HCT116 (cell line): Measurements from ENCODE around the gene INKA1. TPM values are rescaled to one million over a fixed set of nuclear protein-coding genes. Genes with fewer than 3 reads are reported as not detected.
A peak's percentile ranks its signal among the peaks of the same experiment; 100 is the strongest.

Experiments used
- ATAC-seq: fragments of 200-7000 bp; cut with Tn5 transposase; 2 replicates; pipeline ENCODE4 v1.9.1; 2020; ENCODE audit warnings: mild to moderate bottlenecking, moderate library complexity
- BruUV-seq: library from RNA; stranded (reverse); fragments of 400-500 nt; replicated peaks from 2 replicates; lab custom pipeline; 2021; lab: Mats Ljungman, UMichigan
- CTCF ChIA-PET: fragments of 300-600 bp; sonication (Branson Sonifier 250); formaldehyde crosslinking; loops from one replicate; lab custom pipeline; 2021; ENCODE audit warnings: antibody characterized with exemption; lab: Charles Lee
- POLR2A ChIA-PET: fragments of 300-600, 350-600 bp; sonication (Branson Sonifier 250); formaldehyde crosslinking; loops from one replicate; lab custom pipeline; 2021; ENCODE audit warnings: antibody characterized with exemption; lab: Charles Lee
- RAD21 ChIA-PET, 2 experiments: fragments of 300-600 bp; sonication (Branson Sonifier 250); formaldehyde crosslinking; loops; one replicate each; lab custom pipeline; 2023; ENCODE audit warnings: low total read pairs in 2 of 2; ENCODE audit not compliant: uncharacterized antibody in 2 of 2, unreplicated experiment in 2 of 2, low non-redundant PET in 1 of 2; lab: Charles Lee
- DNase-seq: peaks from one replicate; pipeline ENCODE4 v3.0.0-alpha.2; 2010; ENCODE audit warnings: low read depth, low spot score
- H2AFZ ChIP-seq: fragments of 200-600 bp; shearing (Covaris generic), sonication (generic); 2 replicates; pipeline ENCODE4 v1.6.1; 2017; ENCODE audit warnings: low read depth, mixed run types, mixed read lengths, antibody characterized with exemption, low read length; ENCODE audit not compliant: poor library complexity, severe bottlenecking
- H3K27ac ChIP-seq: 2 replicates; pipeline ENCODE4 v1.5.1; 2012; ENCODE audit warnings: low read depth, low read length
- H3K27me3 ChIP-seq: fragments of 200-600 bp; sonication (generic); 2 replicates; pipeline ENCODE4 v1.6.1; 2016; ENCODE audit warnings: mixed run types, low read length, mixed read lengths; ENCODE audit not compliant: insufficient read depth
- H3K36me3 ChIP-seq, 2 experiments: fragments of 200-500 bp in 1 of 2; fragments of 200-600 bp in 1 of 2; sonication (Bioruptor generic) in 1 of 2; sonication (generic) in 1 of 2; 2 replicates each; pipeline versions ENCODE4 v1.5.1 to v1.6.1; 2014 to 2016; ENCODE audit warnings: low read length in 2 of 2, inconsistent platforms in 1 of 2, mixed read lengths in 1 of 2, mixed run types in 1 of 2; ENCODE audit not compliant: insufficient read depth in 2 of 2, control insufficient read depth in 1 of 2
- H3K4me1 ChIP-seq, 2 experiments: fragments of 200-600 bp in 1 of 2; sonication (generic) in 1 of 2; 2 replicates each; pipeline versions ENCODE4 v1.5.1 to v1.6.1; 2012 to 2017; ENCODE audit warnings: low read length in 2 of 2, inconsistent platforms in 1 of 2, mild to moderate bottlenecking in 1 of 2, mixed read lengths in 1 of 2, mixed run types in 1 of 2, moderate library complexity in 1 of 2; ENCODE audit not compliant: insufficient read depth in 2 of 2, control insufficient read depth in 1 of 2
- H3K4me2 ChIP-seq: fragments of 200-600 bp; sonication (generic); 2 replicates; pipeline ENCODE4 v1.6.1; 2017; ENCODE audit warnings: mixed run types, low read length, mixed read lengths
- H3K4me3 ChIP-seq, 2 experiments: fragments of 200-600 bp in 1 of 2; sonication (generic) in 1 of 2; replicated peaks in 1 of 2; 2 replicates each; pipeline ENCODE4 v1.5.1; 2011 to 2016; ENCODE audit warnings: low read length in 2 of 2, control low read depth in 1 of 2, low read depth in 1 of 2, mild to moderate bottlenecking in 1 of 2, mixed read lengths in 1 of 2, mixed run types in 1 of 2
- H3K79me2 ChIP-seq: fragments of 200-600 bp; sonication (generic); 2 replicates; pipeline ENCODE4 v1.6.1; 2017; ENCODE audit warnings: mild to moderate bottlenecking, mixed run types, low read length, moderate library complexity, mixed read lengths; ENCODE audit not compliant: insufficient read depth
- H3K9ac ChIP-seq: fragments of 200-600 bp; sonication (generic); 2 replicates; pipeline ENCODE4 v1.6.1; 2016; ENCODE audit warnings: low read length, mixed read lengths
- H3K9me2 ChIP-seq: fragments of 200-600 bp; sonication (generic), shearing (Covaris generic); 2 replicates; pipeline ENCODE4 v1.6.1; 2017; ENCODE audit warnings: mixed run types, mild to moderate bottlenecking, moderate library complexity; ENCODE audit not compliant: insufficient read depth
- H3K9me3 ChIP-seq, 2 experiments: fragments of 200-500 bp in 1 of 2; fragments of 200-600 bp in 1 of 2; sonication (Bioruptor generic) in 1 of 2; sonication (generic) in 1 of 2; 2 replicates each; pipeline ENCODE4 v1.6.1; 2014 to 2017; ENCODE audit warnings: low read length in 2 of 2, mixed read lengths in 2 of 2, inconsistent platforms in 1 of 2, low read depth in 1 of 2, mild to moderate bottlenecking in 1 of 2, mixed run types in 1 of 2, moderate library complexity in 1 of 2; ENCODE audit not compliant: control insufficient read depth in 1 of 2, insufficient read depth in 1 of 2
- H4K20me1 ChIP-seq: fragments of 200-600 bp; sonication (generic), shearing (Covaris generic); 2 replicates; pipeline ENCODE4 v1.6.1; 2017; ENCODE audit warnings: mixed run types, mild to moderate bottlenecking, moderate library complexity; ENCODE audit not compliant: insufficient read depth
- CBX3 ChIP-seq: IDR thresholded peaks from 2 replicates; pipeline ENCODE4 v1.6.1; 2012; ENCODE audit warnings: low read depth
- CEBPB ChIP-seq: IDR thresholded peaks from 2 replicates; pipeline ENCODE4 v1.6.1; 2012; ENCODE audit warnings: low read depth
- EGR1 ChIP-seq: IDR thresholded peaks from 2 replicates; pipeline ENCODE4 v1.6.1; 2012; ENCODE audit warnings: low read depth
- ELF1 ChIP-seq: IDR thresholded peaks from 2 replicates; pipeline ENCODE4 v1.6.1; 2012; ENCODE audit warnings: low read depth, borderline replicate concordance
- EZH2phosphoT487 ChIP-seq: fragments of 200-600 bp; IDR thresholded peaks from 2 replicates; pipeline ENCODE4 v1.6.1; 2018; ENCODE audit warnings: antibody characterized with exemption, borderline replicate concordance
- JUND ChIP-seq: IDR thresholded peaks from 2 replicates; pipeline ENCODE4 v1.6.1; 2012
- SIN3A ChIP-seq: IDR thresholded peaks from 2 replicates; pipeline ENCODE4 v1.6.1; 2012; ENCODE audit warnings: low read depth
- SRF ChIP-seq: IDR thresholded peaks from 2 replicates; pipeline ENCODE4 v1.6.1; 2012; ENCODE audit warnings: low read depth
- TCF7L2 ChIP-seq: IDR thresholded peaks from 2 replicates; pipeline ENCODE4 v1.7.0; 2011; ENCODE audit warnings: borderline replicate concordance, inconsistent platforms; ENCODE audit not compliant: insufficient read depth, insufficient read length; ENCODE audit errors: extremely low read depth
- YY1 ChIP-seq: IDR thresholded peaks from 2 replicates; pipeline ENCODE4 v1.6.1; 2011; ENCODE audit warnings: low read length, low read depth, moderate library complexity, mild to moderate bottlenecking; ENCODE audit not compliant: insufficient replicate concordance; ENCODE audit errors: extremely low read depth
- ZFX ChIP-seq: fragments of 450-650 bp; IDR thresholded peaks from 2 replicates; pipeline ENCODE4 v1.6.1; 2017
- ZNF274 ChIP-seq: fragments of 200-500 bp; sonication (Bioruptor generic); IDR thresholded peaks from 2 replicates; pipeline ENCODE4 v1.6.1; 2014; ENCODE audit warnings: mild to moderate bottlenecking, low read depth, low read length, inconsistent platforms
- intact Hi-C: fragments of 100-400 bp; cut with micrococcal nuclease; formaldehyde crosslinking; loops from 2 replicates; pipeline ENCODE4 v1.10.0; 2022
- total RNA-seq: library from RNA; stranded (reverse); gene quantifications from one replicate; pipeline ENCODE4 v1.2.1, GENCODE V29; 2021; ENCODE audit not compliant: unreplicated experiment
- TF ChIP-seq, protein P1 (sequence below), 3 experiments: fragments of 200-600 bp in 1 of 3; sonication (generic) in 1 of 3; IDR thresholded peaks in 2 of 3; conservative IDR thresholded peaks in 1 of 3; 2 replicates each; pipeline ENCODE4 v1.5.1; 2012 to 2017; ENCODE audit warnings: low read depth in 2 of 3, low read length in 2 of 3, antibody characterized with exemption in 1 of 3, borderline replicate concordance in 1 of 3, control low read depth in 1 of 3, mild to moderate bottlenecking in 1 of 3, mixed read lengths in 1 of 3, mixed run types in 1 of 3, moderate library complexity in 1 of 3; ENCODE audit not compliant: insufficient read depth in 1 of 3
- TF ChIP-seq, protein P2 (sequence below): IDR thresholded peaks from 2 replicates; pipeline ENCODE4 v1.6.1; 2011; ENCODE audit warnings: mild to moderate bottlenecking, low read length, moderate library complexity; ENCODE audit not compliant: insufficient replicate concordance; ENCODE audit errors: extremely low read depth
- TF ChIP-seq, protein P3 (sequence below): IDR thresholded peaks from 2 replicates; pipeline ENCODE4 v1.6.1; 2012
- TF ChIP-seq, protein P4 (sequence below): IDR thresholded peaks from 2 replicates; pipeline ENCODE4 v1.6.1; 2012; ENCODE audit warnings: low read depth

The INKA1 gene
- total RNA-seq, 1 experiment from 2014 or later, result 1.6 TPM

DNA sequence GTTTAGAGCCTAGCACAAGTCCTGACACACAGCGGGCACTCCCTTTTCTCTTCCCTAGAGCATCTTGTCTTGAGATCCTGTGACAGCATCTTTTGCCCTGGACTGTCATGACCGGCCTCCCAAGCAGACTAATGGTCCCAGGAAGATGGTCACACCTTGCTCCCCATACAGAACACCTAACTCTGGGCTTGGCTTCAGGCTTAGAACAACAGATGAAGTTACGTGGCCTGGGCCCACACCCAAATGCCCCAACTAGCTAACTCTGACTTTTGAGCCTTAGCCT, 15.9 kb upstream of the INKA1 start:
- ATAC-seq (no peak), DNase-seq (no peak)
- H3K36me3 ChIP-seq, result peaks cover 2 to 3% of the 10 kb centered on the region in 2 experiments; a peak in 1 of 4 replicates
- no peak overlapping the region for H2AFZ ChIP-seq
- BruUV-seq, result TSS peak; percentile 98
- peaks cover 41% of the 10 kb centered on the region for H3K79me2 ChIP-seq
- H3K9me2 ChIP-seq, result no peaks in the 10 kb centered on the region
- POLR2A ChIA-PET, result no interaction called here
- no peaks in the 10 kb centered on the region for H3K27me3 ChIP-seq
- TF ChIP-seq, protein P1, sequence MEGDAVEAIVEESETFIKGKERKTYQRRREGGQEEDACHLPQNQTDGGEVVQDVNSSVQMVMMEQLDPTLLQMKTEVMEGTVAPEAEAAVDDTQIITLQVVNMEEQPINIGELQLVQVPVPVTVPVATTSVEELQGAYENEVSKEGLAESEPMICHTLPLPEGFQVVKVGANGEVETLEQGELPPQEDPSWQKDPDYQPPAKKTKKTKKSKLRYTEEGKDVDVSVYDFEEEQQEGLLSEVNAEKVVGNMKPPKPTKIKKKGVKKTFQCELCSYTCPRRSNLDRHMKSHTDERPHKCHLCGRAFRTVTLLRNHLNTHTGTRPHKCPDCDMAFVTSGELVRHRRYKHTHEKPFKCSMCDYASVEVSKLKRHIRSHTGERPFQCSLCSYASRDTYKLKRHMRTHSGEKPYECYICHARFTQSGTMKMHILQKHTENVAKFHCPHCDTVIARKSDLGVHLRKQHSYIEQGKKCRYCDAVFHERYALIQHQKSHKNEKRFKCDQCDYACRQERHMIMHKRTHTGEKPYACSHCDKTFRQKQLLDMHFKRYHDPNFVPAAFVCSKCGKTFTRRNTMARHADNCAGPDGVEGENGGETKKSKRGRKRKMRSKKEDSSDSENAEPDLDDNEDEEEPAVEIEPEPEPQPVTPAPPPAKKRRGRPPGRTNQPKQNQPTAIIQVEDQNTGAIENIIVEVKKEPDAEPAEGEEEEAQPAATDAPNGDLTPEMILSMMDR (IDR thresholded peaks at IDR 0.05 in 2 of 3, conservative IDR thresholded peaks at IDR 0.05 in 1 of 3; ENCODE audit: borderline replicate concordance in 1 of 3, insufficient read depth in 1 of 3, low read depth in 2 of 3, low read length in 2 of 3), result no peak
- TF ChIP-seq YY1, result no peak
- TF ChIP-seq ZNF274, result no peak
- no peak for TF ChIP-seq SIN3A
- TF ChIP-seq, protein P2, sequence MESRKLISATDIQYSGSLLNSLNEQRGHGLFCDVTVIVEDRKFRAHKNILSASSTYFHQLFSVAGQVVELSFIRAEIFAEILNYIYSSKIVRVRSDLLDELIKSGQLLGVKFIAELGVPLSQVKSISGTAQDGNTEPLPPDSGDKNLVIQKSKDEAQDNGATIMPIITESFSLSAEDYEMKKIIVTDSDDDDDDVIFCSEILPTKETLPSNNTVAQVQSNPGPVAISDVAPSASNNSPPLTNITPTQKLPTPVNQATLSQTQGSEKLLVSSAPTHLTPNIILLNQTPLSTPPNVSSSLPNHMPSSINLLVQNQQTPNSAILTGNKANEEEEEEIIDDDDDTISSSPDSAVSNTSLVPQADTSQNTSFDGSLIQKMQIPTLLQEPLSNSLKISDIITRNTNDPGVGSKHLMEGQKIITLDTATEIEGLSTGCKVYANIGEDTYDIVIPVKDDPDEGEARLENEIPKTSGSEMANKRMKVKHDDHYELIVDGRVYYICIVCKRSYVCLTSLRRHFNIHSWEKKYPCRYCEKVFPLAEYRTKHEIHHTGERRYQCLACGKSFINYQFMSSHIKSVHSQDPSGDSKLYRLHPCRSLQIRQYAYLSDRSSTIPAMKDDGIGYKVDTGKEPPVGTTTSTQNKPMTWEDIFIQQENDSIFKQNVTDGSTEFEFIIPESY, result no peak
- no peak for TF ChIP-seq TCF7L2
- TF ChIP-seq, protein P3, sequence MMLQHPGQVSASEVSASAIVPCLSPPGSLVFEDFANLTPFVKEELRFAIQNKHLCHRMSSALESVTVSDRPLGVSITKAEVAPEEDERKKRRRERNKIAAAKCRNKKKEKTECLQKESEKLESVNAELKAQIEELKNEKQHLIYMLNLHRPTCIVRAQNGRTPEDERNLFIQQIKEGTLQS, result no peak
- TF ChIP-seq ZFX, result no peak
- no peak for TF ChIP-seq CBX3
- no peak for TF ChIP-seq JUND
- TF ChIP-seq, protein P4, sequence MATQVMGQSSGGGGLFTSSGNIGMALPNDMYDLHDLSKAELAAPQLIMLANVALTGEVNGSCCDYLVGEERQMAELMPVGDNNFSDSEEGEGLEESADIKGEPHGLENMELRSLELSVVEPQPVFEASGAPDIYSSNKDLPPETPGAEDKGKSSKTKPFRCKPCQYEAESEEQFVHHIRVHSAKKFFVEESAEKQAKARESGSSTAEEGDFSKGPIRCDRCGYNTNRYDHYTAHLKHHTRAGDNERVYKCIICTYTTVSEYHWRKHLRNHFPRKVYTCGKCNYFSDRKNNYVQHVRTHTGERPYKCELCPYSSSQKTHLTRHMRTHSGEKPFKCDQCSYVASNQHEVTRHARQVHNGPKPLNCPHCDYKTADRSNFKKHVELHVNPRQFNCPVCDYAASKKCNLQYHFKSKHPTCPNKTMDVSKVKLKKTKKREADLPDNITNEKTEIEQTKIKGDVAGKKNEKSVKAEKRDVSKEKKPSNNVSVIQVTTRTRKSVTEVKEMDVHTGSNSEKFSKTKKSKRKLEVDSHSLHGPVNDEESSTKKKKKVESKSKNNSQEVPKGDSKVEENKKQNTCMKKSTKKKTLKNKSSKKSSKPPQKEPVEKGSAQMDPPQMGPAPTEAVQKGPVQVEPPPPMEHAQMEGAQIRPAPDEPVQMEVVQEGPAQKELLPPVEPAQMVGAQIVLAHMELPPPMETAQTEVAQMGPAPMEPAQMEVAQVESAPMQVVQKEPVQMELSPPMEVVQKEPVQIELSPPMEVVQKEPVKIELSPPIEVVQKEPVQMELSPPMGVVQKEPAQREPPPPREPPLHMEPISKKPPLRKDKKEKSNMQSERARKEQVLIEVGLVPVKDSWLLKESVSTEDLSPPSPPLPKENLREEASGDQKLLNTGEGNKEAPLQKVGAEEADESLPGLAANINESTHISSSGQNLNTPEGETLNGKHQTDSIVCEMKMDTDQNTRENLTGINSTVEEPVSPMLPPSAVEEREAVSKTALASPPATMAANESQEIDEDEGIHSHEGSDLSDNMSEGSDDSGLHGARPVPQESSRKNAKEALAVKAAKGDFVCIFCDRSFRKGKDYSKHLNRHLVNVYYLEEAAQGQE, result no peak
- TF ChIP-seq CEBPB, result no peak
- TF ChIP-seq EZH2phosphoT487, result no peak
- TF ChIP-seq ELF1, result no peak
- TF ChIP-seq SRF, result no peak
- TF ChIP-seq EGR1, result no peak
- no peaks in the 10 kb centered on the region for H3K9me3 ChIP-seq
- intact Hi-C loops, result no loop called here
- peak overlapping the region; percentile 61 for H3K27ac ChIP-seq
- no peaks in the 10 kb centered on the region for H4K20me1 ChIP-seq
- peak overlapping the region; percentile 97 for H3K4me2 ChIP-seq
- RAD21 ChIA-PET, result no interaction called here
- H3K9ac ChIP-seq, result peak overlapping the region; percentile 89
- peak overlapping the region; percentile 54 to 90 for H3K4me3 ChIP-seq
- CTCF ChIA-PET, result interaction anchor here (2.9 kb wide), 1 partner anchor 16 kb away, joined by 15 read pairs; the partner anchor contains the start of gene INKA1
- peaks cover 7 to 18% of the 10 kb centered on the region in 2 experiments; a peak in 3 of 4 replicates for H3K4me1 ChIP-seq
